ENCODE results near the gene EME2. TPM values are rescaled to one million over a fixed set of nuclear protein-coding genes. Genes with fewer than 3 reads are reported as not detected.

The EME2 gene
- total and polyA plus RNA-seq, 2 of the 13 experiments (the other 11 are each of a cell fraction or from before 2014, with no cell fraction given), result 4.4 to 7.6 TPM

- TF ChIP-seq CREB3 (CRISPR knock-in tag; IDR thresholded peaks at IDR 0.05) (no peak), SMYD3 (CRISPR knock-in tag; IDR thresholded peaks at IDR 0.05) (no peak), FOSL2 (CRISPR knock-in tag; IDR thresholded peaks at IDR 0.05) (no peak)
Observed at GRCh38 chr16:1745181-1745899, 27.3 kb upstream of the EME2 start (continued).

GRCh38 chr16:1745900-1746692 is 26.5 kb upstream of the EME2 start:
- ATAC-seq (no peak), FAIRE-seq (no peak), DNase-seq (ENCODE audit: low spot score) (no peak)
- H3K27me3 ChIP-seq (ENCODE audit: control insufficient read depth in 1 of 2, insufficient read depth in 2 of 2, low read length in 2 of 2), result no peaks in the 10 kb centered on the region
- no TSS peak for BruUV-seq (replicated peaks)
- peaks cover 15 to 52% of the 10 kb centered on the region in 2 experiments; a peak in 4 of 5 replicates for H3K36me3 ChIP-seq (replicated peaks in 1 of 2; ENCODE audit: control insufficient read depth in 1 of 2, insufficient read depth in 2 of 2, low read length in 2 of 2)
- no peak overlapping the region for H3K27ac ChIP-seq (ENCODE audit: extremely low read length, insufficient read depth, low read length)
- no peak overlapping the region for H3K4me3 ChIP-seq (replicated peaks in 1 of 3; ENCODE audit: insufficient read depth in 1 of 3, low read depth in 2 of 3, low read length in 3 of 3)
- ChIA-PET CTCF (ENCODE audit: low intra/inter-chr PET ratio, low total read pairs) (no interaction called here), POLR2A (no interaction called here)
- H3K4me2 ChIP-seq (ENCODE audit: low read depth, low read length), result no peak overlapping the region
- WGBS (ENCODE audit: low lambda C conversion rate), result 97% methylated on average over 22 of the region's 29 CpGs
- H3K4me1 ChIP-seq (ENCODE audit: insufficient read depth, low read length), result no peaks in the 10 kb centered on the region
- TF ChIP-seq ZNF460 (CRISPR knock-in tag; IDR thresholded peaks at IDR 0.05; ENCODE audit: borderline replicate concordance) (no peak), ZNF879 (CRISPR knock-in tag; IDR thresholded peaks at IDR 0.05) (no peak), MYC (CRISPR knock-in tag; IDR thresholded peaks at IDR 0.05; ENCODE audit: borderline replicate concordance) (no peak), SIX1 (CRISPR knock-in tag; IDR thresholded peaks at IDR 0.05; ENCODE audit: borderline replicate concordance) (no peak), SIX4 (CRISPR knock-in tag; IDR thresholded peaks at IDR 0.05) (no peak), NR0B2 (CRISPR knock-in tag; IDR thresholded peaks at IDR 0.05) (no peak)
- TF ChIP-seq, protein P1, sequence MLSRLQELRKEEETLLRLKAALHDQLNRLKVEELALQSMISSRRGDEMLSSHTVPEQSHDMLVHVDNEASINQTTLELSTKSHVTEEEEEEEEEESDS (CRISPR knock-in tag; IDR thresholded peaks at IDR 0.05; ENCODE audit: borderline replicate concordance), result no peak
- TF ChIP-seq, protein P2, sequence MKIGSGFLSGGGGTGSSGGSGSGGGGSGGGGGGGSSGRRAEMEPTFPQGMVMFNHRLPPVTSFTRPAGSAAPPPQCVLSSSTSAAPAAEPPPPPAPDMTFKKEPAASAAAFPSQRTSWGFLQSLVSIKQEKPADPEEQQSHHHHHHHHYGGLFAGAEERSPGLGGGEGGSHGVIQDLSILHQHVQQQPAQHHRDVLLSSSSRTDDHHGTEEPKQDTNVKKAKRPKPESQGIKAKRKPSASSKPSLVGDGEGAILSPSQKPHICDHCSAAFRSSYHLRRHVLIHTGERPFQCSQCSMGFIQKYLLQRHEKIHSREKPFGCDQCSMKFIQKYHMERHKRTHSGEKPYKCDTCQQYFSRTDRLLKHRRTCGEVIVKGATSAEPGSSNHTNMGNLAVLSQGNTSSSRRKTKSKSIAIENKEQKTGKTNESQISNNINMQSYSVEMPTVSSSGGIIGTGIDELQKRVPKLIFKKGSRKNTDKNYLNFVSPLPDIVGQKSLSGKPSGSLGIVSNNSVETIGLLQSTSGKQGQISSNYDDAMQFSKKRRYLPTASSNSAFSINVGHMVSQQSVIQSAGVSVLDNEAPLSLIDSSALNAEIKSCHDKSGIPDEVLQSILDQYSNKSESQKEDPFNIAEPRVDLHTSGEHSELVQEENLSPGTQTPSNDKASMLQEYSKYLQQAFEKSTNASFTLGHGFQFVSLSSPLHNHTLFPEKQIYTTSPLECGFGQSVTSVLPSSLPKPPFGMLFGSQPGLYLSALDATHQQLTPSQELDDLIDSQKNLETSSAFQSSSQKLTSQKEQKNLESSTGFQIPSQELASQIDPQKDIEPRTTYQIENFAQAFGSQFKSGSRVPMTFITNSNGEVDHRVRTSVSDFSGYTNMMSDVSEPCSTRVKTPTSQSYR (CRISPR knock-in tag; IDR thresholded peaks at IDR 0.05; ENCODE audit: borderline replicate concordance), result no peak
- TF ChIP-seq, protein P3, sequence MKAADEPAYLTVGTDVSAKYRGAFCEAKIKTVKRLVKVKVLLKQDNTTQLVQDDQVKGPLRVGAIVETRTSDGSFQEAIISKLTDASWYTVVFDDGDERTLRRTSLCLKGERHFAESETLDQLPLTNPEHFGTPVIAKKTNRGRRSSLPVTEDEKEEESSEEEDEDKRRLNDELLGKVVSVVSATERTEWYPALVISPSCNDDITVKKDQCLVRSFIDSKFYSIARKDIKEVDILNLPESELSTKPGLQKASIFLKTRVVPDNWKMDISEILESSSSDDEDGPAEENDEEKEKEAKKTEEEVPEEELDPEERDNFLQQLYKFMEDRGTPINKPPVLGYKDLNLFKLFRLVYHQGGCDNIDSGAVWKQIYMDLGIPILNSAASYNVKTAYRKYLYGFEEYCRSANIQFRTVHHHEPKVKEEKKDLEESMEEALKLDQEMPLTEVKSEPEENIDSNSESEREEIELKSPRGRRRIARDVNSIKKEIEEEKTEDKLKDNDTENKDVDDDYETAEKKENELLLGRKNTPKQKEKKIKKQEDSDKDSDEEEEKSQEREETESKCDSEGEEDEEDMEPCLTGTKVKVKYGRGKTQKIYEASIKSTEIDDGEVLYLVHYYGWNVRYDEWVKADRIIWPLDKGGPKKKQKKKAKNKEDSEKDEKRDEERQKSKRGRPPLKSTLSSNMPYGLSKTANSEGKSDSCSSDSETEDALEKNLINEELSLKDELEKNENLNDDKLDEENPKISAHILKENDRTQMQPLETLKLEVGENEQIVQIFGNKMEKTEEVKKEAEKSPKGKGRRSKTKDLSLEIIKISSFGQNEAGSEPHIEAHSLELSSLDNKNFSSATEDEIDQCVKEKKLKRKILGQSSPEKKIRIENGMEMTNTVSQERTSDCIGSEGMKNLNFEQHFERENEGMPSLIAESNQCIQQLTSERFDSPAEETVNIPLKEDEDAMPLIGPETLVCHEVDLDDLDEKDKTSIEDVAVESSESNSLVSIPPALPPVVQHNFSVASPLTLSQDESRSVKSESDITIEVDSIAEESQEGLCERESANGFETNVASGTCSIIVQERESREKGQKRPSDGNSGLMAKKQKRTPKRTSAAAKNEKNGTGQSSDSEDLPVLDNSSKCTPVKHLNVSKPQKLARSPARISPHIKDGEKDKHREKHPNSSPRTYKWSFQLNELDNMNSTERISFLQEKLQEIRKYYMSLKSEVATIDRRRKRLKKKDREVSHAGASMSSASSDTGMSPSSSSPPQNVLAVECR (CRISPR knock-in tag; IDR thresholded peaks at IDR 0.05; ENCODE audit: borderline replicate concordance), result no peak
- no peak overlapping the region for H3K9ac ChIP-seq (ENCODE audit: insufficient read depth, low read depth, low read length)
- no peaks in the 10 kb centered on the region for H3K9me3 ChIP-seq (ENCODE audit: low read length)
- H4K20me1 ChIP-seq (ENCODE audit: insufficient read depth, low read length), result no peaks in the 10 kb centered on the region
- no peak overlapping the region for H2AFZ ChIP-seq (ENCODE audit: low read length)
- in situ Hi-C loops (cut with HindIII; ENCODE audit: extremely low pct_ligation_motif_present, low pct_unique_long_range_greater_than_20kb), result no loop called here
- H3K79me2 ChIP-seq (ENCODE audit: insufficient read depth, low read length), result no peaks in the 10 kb centered on the region
- intact Hi-C loops (cut with micrococcal nuclease; ENCODE audit: unreplicated experiment), result no loop called here

Measured in HepG2 (cell line).